Tibial nerve (tissue), 3 donors: ENCODE measurements around the gene DUSP7.

ENCODE experiments used
- CTCF ChIP-seq, 5 experiments: fragments of 200-600 bp in 3 of 5; fragments of 450-650 bp in 2 of 5; sonication (generic) in 3 of 5; IDR thresholded peaks; one replicate each; pipeline ENCODE4 v1.5.1; 2016 to 2019; ENCODE audit warnings: antibody characterized with exemption in 5 of 5, mild to moderate bottlenecking in 3 of 5, moderate library complexity in 2 of 5
- POLR2A ChIP-seq, 2 donors: fragments of 450-650 bp; IDR thresholded peaks; one replicate each; pipeline ENCODE4 v1.6.1; 2017; ENCODE audit warnings: antibody characterized with exemption in 2 of 2, mild to moderate bottlenecking in 2 of 2, moderate library complexity in 2 of 2

- TF ChIP-seq CTCF (IDR thresholded peaks at IDR 0.05) (no peak), POLR2A (IDR thresholded peaks at IDR 0.05) (no peak)
Measured at GRCh38 chr3:52006820-52007133, 49.6 kb downstream of the DUSP7 start.
